GM23248 (cell line): ENCODE data around the gene TAF4. TPM values are rescaled to one million over a fixed set of nuclear protein-coding genes. Genes with fewer than 3 reads are reported as not detected.

Source experiments
- DNase-seq: peaks from one replicate; pipeline ENCODE4 v3.0.0-alpha.2; 2015
- H2AFZ ChIP-seq: fragments of 200-600 bp; sonication (generic); 2 replicates; pipeline ENCODE4 v1.6.1; 2016; ENCODE audit warnings: antibody characterized with exemption
- H3F3A ChIP-seq: fragments of 200-600 bp; sonication (generic); 2 replicates; pipeline ENCODE4 v1.6.1; 2016; ENCODE audit warnings: mild to moderate bottlenecking, antibody characterized with exemption, mixed run types; ENCODE audit not compliant: insufficient read depth
- H3K27ac ChIP-seq: fragments of 200-600 bp; sonication (generic); 2 replicates; pipeline ENCODE4 v1.5.1; 2016; ENCODE audit warnings: mild to moderate bottlenecking
- H3K27me3 ChIP-seq: fragments of 200-600 bp; sonication (generic); replicated peaks from 2 replicates; pipeline ENCODE4 v1.6.1; 2016; ENCODE audit warnings: mild to moderate bottlenecking; ENCODE audit not compliant: insufficient read depth
- H3K36me3 ChIP-seq: fragments of 200-600 bp; sonication (generic); 2 replicates; pipeline ENCODE4 v1.6.1; 2016; ENCODE audit warnings: low read depth, mild to moderate bottlenecking
- H3K4me1 ChIP-seq: fragments of 200-600 bp; sonication (generic); 2 replicates; pipeline ENCODE4 v1.6.1; 2016; ENCODE audit warnings: mild to moderate bottlenecking; ENCODE audit not compliant: insufficient read depth
- H3K4me2 ChIP-seq: fragments of 200-600 bp; sonication (generic); one replicate; pipeline ENCODE4 v1.6.1; 2016; ENCODE audit warnings: mild to moderate bottlenecking; ENCODE audit not compliant: unreplicated experiment
- H3K4me3 ChIP-seq: fragments of 200-600 bp; sonication (generic); 2 replicates; pipeline ENCODE4 v1.5.1; 2016; ENCODE audit warnings: mild to moderate bottlenecking
- H3K79me2 ChIP-seq: fragments of 200-600 bp; sonication (generic); 2 replicates; pipeline ENCODE4 v1.6.1; 2016; ENCODE audit warnings: mild to moderate bottlenecking; ENCODE audit not compliant: insufficient read depth
- H3K9ac ChIP-seq: fragments of 200-600 bp; sonication (generic); 2 replicates; pipeline ENCODE4 v1.6.1; 2016; ENCODE audit warnings: mild to moderate bottlenecking
- H3K9me2 ChIP-seq: fragments of 200-600 bp; sonication (generic); 2 replicates; pipeline ENCODE4 v1.6.1; 2016; ENCODE audit warnings: mixed run types, mild to moderate bottlenecking, moderate library complexity; ENCODE audit not compliant: insufficient read depth
- H3K9me3 ChIP-seq: fragments of 200-600 bp; sonication (generic); one replicate; pipeline ENCODE4 v1.6.1; 2017; ENCODE audit warnings: low read depth
- H4K20me1 ChIP-seq: fragments of 200-600 bp; sonication (generic); 2 replicates; pipeline ENCODE4 v1.6.0; 2016; ENCODE audit not compliant: insufficient read depth
- EZH2 ChIP-seq: fragments of 200-600 bp; sonication (generic); IDR thresholded peaks from 2 replicates; pipeline ENCODE4 v1.6.1; 2018; ENCODE audit warnings: antibody characterized with exemption, mild to moderate bottlenecking; ENCODE audit not compliant: insufficient read depth, poor library complexity, severe bottlenecking
- EZH2phosphoT487 ChIP-seq: fragments of 200-600 bp; sonication (generic); IDR thresholded peaks from 2 replicates; pipeline ENCODE4 v1.6.1; 2018; ENCODE audit warnings: antibody characterized with exemption, moderate library complexity, mild to moderate bottlenecking, low read depth; ENCODE audit not compliant: insufficient read depth
- WGBS, 2 experiments: methylation state at CpG; one replicate each; pipeline ENCODE4 v1.1.6; 2015 to 2017; ENCODE audit warnings: low lambda C conversion rate in 2 of 2, low coverage in 1 of 2; ENCODE audit errors: missing lambda C conversion rate in 2 of 2; 5-methylcytosine and 5-hydroxymethylcytosine counted together
- in situ Hi-C: fragments of 300-500 bp; cut with MboI; formaldehyde crosslinking; loops from 2 replicates; pipeline ENCODE4 v1.15.0; 2020
- polyA plus RNA-seq: library from polyadenylated mRNA; unstranded; fragments of >200 nt; fragmentation: Nextera tagmentation; extraction: Ambion mirVana; gene quantifications from 2 replicates; pipeline ENCODE4 v1.2.1, GENCODE V29; 2016
- total RNA-seq: library from RNA; depleted of rRNA; stranded (reverse); fragments of >200 nt; shearing (Covaris generic); gene quantifications from 2 replicates; pipeline ENCODE4 v1.2.3, GENCODE V29; 2014

Gene TAF4
- total and polyA plus RNA-seq, 2 experiments from 2014 or later = 1.4 to 2.9 TPM

DNA sequence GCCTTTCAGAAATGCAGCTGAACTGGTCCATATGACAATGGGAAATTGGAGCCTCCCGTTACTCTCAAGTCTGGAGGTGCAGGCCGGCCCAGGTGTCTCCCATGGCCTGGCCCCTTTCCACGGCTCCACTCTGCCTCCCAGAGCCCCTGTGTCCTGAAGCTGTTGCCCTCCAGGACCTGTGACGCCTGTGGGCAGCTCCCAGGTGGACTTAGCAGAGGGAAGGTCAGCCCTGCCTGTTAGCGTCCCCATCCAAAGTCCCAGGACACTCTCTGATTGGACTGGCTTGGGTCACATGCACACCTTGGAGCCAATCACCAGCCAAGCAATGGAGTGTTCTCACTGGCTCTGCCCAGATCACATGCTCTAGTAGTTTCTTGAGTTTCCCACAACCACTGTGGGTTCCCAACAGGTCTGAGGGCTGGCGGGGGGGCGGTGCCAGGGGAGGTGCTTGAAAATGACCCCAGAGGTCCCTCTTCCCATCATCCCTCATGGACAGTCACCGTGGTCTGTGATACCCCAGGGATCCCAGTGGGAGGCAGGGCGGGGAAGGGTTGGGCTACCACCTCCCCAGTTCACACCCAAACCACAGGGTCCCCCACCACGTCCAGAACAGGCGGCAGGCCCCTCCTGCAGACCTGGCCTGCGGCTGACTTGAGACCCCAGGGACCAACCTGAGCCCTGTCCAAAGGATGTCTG is 135.6 kb downstream of the TAF4 start:
- DNase-seq = no peak
- Histone ChIP-seq H3K4me3 (no peak overlapping the region), H4K20me1 (no peaks in the 10 kb centered on the region), H3K4me1 (peaks cover 4% of the 10 kb centered on the region; the same call in 1 of the 2 replicates), H3F3A (no peaks in the 10 kb centered on the region), H3K27me3 (no peaks in the 10 kb centered on the region), H3K4me2 (no peak overlapping the region), H3K9me3 (no peaks in the 10 kb centered on the region), H3K9me2 (no peaks in the 10 kb centered on the region), H3K36me3 (no peaks in the 10 kb centered on the region), H3K27ac (no peak overlapping the region), H3K9ac (no peak overlapping the region), H3K79me2 (no peaks in the 10 kb centered on the region), H2AFZ (no peak overlapping the region)
- in situ Hi-C loops = no loop called here
- WGBS, 2 experiments = 58 to 61% methylated on average over 12 of the region's 12 CpGs
- TF ChIP-seq EZH2 = no peak
- TF ChIP-seq EZH2phosphoT487 = no peak

DNA sequence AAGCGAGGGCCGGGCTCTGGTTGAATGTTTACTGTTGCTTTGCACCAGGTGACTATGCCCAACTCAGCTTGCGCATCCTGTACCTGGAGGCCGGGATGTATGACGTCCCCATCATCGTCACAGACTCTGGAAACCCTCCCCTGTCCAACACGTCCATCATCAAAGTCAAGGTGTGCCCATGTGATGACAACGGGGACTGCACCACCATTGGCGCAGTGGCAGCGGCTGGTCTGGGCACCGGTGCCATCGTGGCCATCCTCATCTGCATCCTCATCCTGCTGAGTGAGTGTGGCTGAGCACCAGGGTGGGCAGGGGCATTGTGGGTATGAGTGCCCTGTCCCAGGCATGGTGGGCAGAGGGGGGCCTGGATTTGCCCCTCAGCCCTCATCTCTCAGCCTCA is 136.1 kb downstream of the TAF4 start:
- Histone ChIP-seq H3F3A (no peaks in the 10 kb centered on the region), H4K20me1 (no peaks in the 10 kb centered on the region), H3K4me1 (peaks cover 4% of the 10 kb centered on the region; the same call in 1 of the 2 replicates), H3K4me3 (no peak overlapping the region), H3K79me2 (no peaks in the 10 kb centered on the region), H3K9me3 (no peaks in the 10 kb centered on the region), H3K4me2 (no peak overlapping the region), H3K36me3 (no peaks in the 10 kb centered on the region), H3K27ac (no peak overlapping the region), H3K9me2 (no peaks in the 10 kb centered on the region), H3K27me3 (no peaks in the 10 kb centered on the region), H2AFZ (no peak overlapping the region), H3K9ac (no peak overlapping the region)
- WGBS, 2 experiments = 74 to 79% methylated on average over 12 of the region's 12 CpGs
- DNase-seq = no peak
- no peak for TF ChIP-seq EZH2
- TF ChIP-seq EZH2phosphoT487 = no peak
- in situ Hi-C loops = no loop called here

DNA sequence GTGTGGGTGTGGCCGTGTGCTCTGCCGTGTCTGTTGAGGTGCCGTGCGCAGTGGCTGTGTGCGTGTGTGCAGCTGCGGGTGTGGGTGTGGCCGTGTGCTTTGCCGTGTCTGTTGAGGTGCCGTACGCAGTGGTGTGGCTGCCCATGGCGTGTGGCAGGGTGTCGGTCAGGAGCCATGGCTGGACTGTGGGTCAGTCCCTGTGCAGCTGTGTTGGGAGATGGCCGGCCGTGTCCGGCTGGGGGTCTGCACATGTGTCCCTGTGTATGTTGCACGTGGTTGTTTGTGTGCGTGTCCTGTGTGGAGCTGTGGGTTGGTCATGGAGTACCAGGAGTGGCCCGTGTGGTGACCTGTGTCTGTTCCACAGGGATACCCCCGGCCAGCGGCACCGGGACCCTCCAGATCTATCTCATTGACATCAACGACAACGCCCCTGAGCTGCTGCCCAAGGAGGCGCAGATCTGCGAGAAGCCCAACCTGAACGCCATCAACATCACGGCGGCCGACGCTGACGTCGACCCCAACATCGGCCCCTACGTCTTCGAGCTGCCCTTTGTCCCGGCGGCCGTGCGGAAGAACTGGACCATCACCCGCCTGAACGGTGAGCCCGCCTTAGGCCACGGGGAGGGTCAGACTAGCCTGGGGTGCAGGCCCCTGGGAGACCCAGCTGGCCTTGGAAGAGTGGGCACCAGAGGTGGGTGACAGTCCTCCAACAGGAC is 137.7 kb downstream of the TAF4 start:
- Histone ChIP-seq H3K36me3 (no peaks in the 10 kb centered on the region), H4K20me1 (no peaks in the 10 kb centered on the region), H2AFZ (no peak overlapping the region), H3K4me3 (no peak overlapping the region), H3K9me2 (no peaks in the 10 kb centered on the region), H3K4me2 (no peak overlapping the region), H3K9ac (no peak overlapping the region), H3K27ac (no peak overlapping the region), H3K27me3 (no peaks in the 10 kb centered on the region), H3F3A (no peaks in the 10 kb centered on the region), H3K79me2 (no peaks in the 10 kb centered on the region), H3K4me1 (peaks cover 4% of the 10 kb centered on the region; the same call in 1 of the 2 replicates), H3K9me3 (no peaks in the 10 kb centered on the region)
- in situ Hi-C loops = no loop called here
- no peak for DNase-seq
- 79 to 84% methylated on average over 32 to 43 of the region's 43 CpGs for WGBS, 2 experiments
- TF ChIP-seq EZH2 = no peak
- no peak for TF ChIP-seq EZH2phosphoT487

DNA sequence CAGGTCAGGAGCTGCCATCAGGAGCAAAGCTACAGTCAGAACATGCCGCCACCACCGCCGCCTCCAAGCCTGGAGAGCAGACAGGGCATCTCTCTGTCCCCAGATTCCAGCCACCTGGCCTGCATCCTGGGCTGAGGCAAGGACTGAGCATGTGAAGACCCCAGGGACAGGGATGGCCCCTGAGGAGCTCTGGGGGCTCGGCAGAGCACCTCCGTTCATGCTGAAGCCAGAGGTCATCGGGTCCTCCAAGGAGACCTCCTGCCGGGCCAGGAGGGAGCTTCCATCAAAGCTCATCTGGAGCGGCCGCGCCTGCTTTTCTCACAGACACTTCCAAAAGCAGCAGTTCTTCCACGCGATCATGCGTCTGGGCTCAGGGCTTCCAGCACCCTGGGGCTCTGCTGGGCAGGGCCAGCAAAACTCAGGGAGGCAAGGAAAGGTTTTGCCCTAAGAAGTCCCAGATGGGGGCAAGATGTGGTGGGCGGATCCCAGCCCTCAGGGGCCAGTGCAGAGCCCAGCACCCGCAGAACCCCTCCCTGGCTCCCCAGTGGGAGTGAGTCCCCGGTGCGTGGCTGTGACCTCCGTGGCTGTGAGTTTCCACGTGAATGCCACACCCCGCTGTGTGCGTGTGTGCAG is 138.4 kb downstream of the TAF4 start:
- no peaks in the 10 kb centered on the region for H3K36me3 ChIP-seq
- 63 to 66% methylated on average over 21 of the region's 21 CpGs for whole genome bisulfite sequencing, 2 experiments
- H3K27ac ChIP-seq = no peak overlapping the region
- H3K27me3 ChIP-seq = 0 out of 2 replicates have a peak, but pooled peaks cover 3% of the 10 kb centered on the region
- H3K9me3 ChIP-seq = no peaks in the 10 kb centered on the region
- no peak overlapping the region for H3K4me3 ChIP-seq
- H3F3A ChIP-seq = no peaks in the 10 kb centered on the region
- H3K9me2 ChIP-seq = no peaks in the 10 kb centered on the region
- H3K4me1 ChIP-seq = peaks cover 4% of the 10 kb centered on the region; the same call in 1 of the 2 replicates
- TF ChIP-seq EZH2 = no peak
- no peak for TF ChIP-seq EZH2phosphoT487
- no peak overlapping the region for H2AFZ ChIP-seq
- no peak overlapping the region for H3K9ac ChIP-seq
- no peak overlapping the region for H3K4me2 ChIP-seq
- no peaks in the 10 kb centered on the region for H3K79me2 ChIP-seq
- H4K20me1 ChIP-seq = no peaks in the 10 kb centered on the region
- in situ Hi-C loops = no loop called here
- DNase-seq = no peak
